Stimulated activated CD4-positive, alpha-beta T cell treated with anti-CD3 and anti-CD28 coated beads, Interleukin-15, amount 100 ng/mL, for 48 hours (primary cell): Measurements from ENCODE around the gene HS3ST6.
A peak's percentile ranks its signal among the peaks of the same experiment; 100 is the strongest.
"Not testable (repeated sequence)": the region's sequence is repeated elsewhere in the genome, so short reads cannot be mapped to it uniquely, and the experiment has no call there.

Experiments
- DNase-seq, 2 donors: peaks; one replicate each; pipeline ENCODE4 v3.0.0-alpha.2; 2020; ENCODE audit warnings: low read depth in 2 of 2

HS3ST6 gene

GRCh38 chr16:1946495-1947368 lies 28.5 kb upstream of the HS3ST6 start:
- DNase-seq = no peak

GRCh38 chr16:1945559-1946391 lies 27.6 kb upstream of the HS3ST6 start:
- no peak for DNase-seq

GRCh38 chr16:1944612-1945199 lies 26.5 kb upstream of the HS3ST6 start:
- DNase-seq = no peak

- peak; percentile 99 to 100 for DNase-seq
Measured at GRCh38 chr16:1942810-1943726, 24.9 kb upstream of the HS3ST6 start, which contains the start of gene MSRB1. Gene MSRB1 (minus strand): TSS chr16:1943199. CDS start chr16:1943156, 43 bp downstream.

- DNase-seq = no peak
Measured at GRCh38 chr16:1942047-1942809, 24.0 kb upstream of the HS3ST6 start.

GRCh38 chr16:1941162-1942046 lies 23.2 kb upstream of the HS3ST6 start:
- DNase-seq = no peak

GRCh38 chr16:1940273-1941161 lies 22.3 kb upstream of the HS3ST6 start:
- no peak for DNase-seq

GRCh38 chr16:1939833-1940232 lies 21.6 kb upstream of the HS3ST6 start:
- DNase-seq = not testable (repeated sequence)

- DNase-seq = no peak
Measured at GRCh38 chr16:1938910-1939309, 20.7 kb upstream of the HS3ST6 start.

- DNase-seq = no peak
Measured at GRCh38 chr16:1938316-1938715, 20.1 kb upstream of the HS3ST6 start.

- no peak for DNase-seq
Measured at GRCh38 chr16:1936945-1937479, 18.8 kb upstream of the HS3ST6 start.

- no peak for DNase-seq
Measured at GRCh38 chr16:1933097-1933661, 15.0 kb upstream of the HS3ST6 start.

GRCh38 chr16:1932050-1933028 lies 14.1 kb upstream of the HS3ST6 start:
- no peak for DNase-seq

GRCh38 chr16:1930338-1930720 lies 12.1 kb upstream of the HS3ST6 start:
- DNase-seq = no peak

- peak; percentile 82 to 89 for DNase-seq
Measured at GRCh38 chr16:1929578-1930337, 11.5 kb upstream of the HS3ST6 start.

GRCh38 chr16:1929105-1929504 lies 10.9 kb upstream of the HS3ST6 start:
- no peak for DNase-seq
